Keratinocyte (primary cell): ENCODE measurements around the gene SLC6A17. TPM values are rescaled to one million over a fixed set of nuclear protein-coding genes. Genes with fewer than 3 reads are reported as not detected.

Experiments
- DNase-seq: peaks from one replicate; pipeline ENCODE4 v3.0.0-alpha.2; 2011; ENCODE audit warnings: low read depth, missing footprints, low spot score
- FAIRE-seq: peaks from 2 replicates; lab custom pipeline; 2011; peaks lifted over from hg19 to GRCh38; lab: Jason Lieb, UNC
- H2AFZ ChIP-seq: 2 replicates; pipeline ENCODE4 v1.6.0; 2012; ENCODE audit warnings: low read length, control low read depth, inconsistent platforms; ENCODE audit not compliant: control insufficient read depth
- H3K27ac ChIP-seq: 2 replicates; pipeline ENCODE4 v1.5.1; 2011; ENCODE audit warnings: low read length; ENCODE audit not compliant: control insufficient read depth, insufficient read depth
- H3K27me3 ChIP-seq: 3 replicates; pipeline ENCODE4 v1.6.0; 2011; ENCODE audit warnings: low read length; ENCODE audit not compliant: control insufficient read depth, insufficient read depth; ENCODE audit errors: extremely low read depth
- H3K36me3 ChIP-seq, 2 experiments: 2 replicates in 1 of 2; 3 replicates in 1 of 2; pipeline ENCODE4 v1.5.1; 2011; ENCODE audit warnings: low read length in 2 of 2, mild to moderate bottlenecking in 1 of 2; ENCODE audit not compliant: control insufficient read depth in 2 of 2, insufficient read depth in 2 of 2; ENCODE audit errors: extremely low read depth in 1 of 2
- H3K4me1 ChIP-seq: 3 replicates; pipeline ENCODE4 v1.5.1; 2011; ENCODE audit warnings: low read length; ENCODE audit not compliant: control insufficient read depth, insufficient read depth; ENCODE audit errors: extremely low read depth
- H3K4me2 ChIP-seq: 3 replicates; pipeline ENCODE4 v1.6.0; 2011; ENCODE audit warnings: low read depth, low read length; ENCODE audit not compliant: control insufficient read depth, insufficient read depth; ENCODE audit errors: extremely low read depth
- H3K4me3 ChIP-seq, 3 experiments: fragments of 200-600 bp in 1 of 3; sonication (generic) in 1 of 3; 2 replicates in 2 of 3; 3 replicates in 1 of 3; pipeline ENCODE4 v1.5.1; 2011 to 2016; ENCODE audit warnings: low read length in 3 of 3, mild to moderate bottlenecking in 3 of 3, control low read depth in 2 of 3, inconsistent platforms in 1 of 3, low read depth in 1 of 3, mixed read lengths in 1 of 3, mixed run types in 1 of 3, moderate library complexity in 1 of 3; ENCODE audit not compliant: control insufficient read depth in 2 of 3, insufficient read depth in 2 of 3; ENCODE audit errors: extremely low read depth in 1 of 3
- H3K79me2 ChIP-seq: 2 replicates; pipeline ENCODE4 v1.6.0; 2012; ENCODE audit warnings: low read length; ENCODE audit not compliant: control insufficient read depth, insufficient read depth
- H3K9ac ChIP-seq: 3 replicates; pipeline ENCODE4 v1.6.0; 2011; ENCODE audit warnings: low read length; ENCODE audit not compliant: control insufficient read depth, insufficient read depth; ENCODE audit errors: extremely low read depth
- H3K9me1 ChIP-seq: 3 replicates; pipeline ENCODE4 v1.6.0; 2011; ENCODE audit warnings: low read length; ENCODE audit not compliant: control insufficient read depth, insufficient read depth; ENCODE audit errors: extremely low read depth
- H3K9me3 ChIP-seq: 2 replicates; pipeline ENCODE4 v1.5.1; 2012; ENCODE audit warnings: low read depth, low read length; ENCODE audit not compliant: control insufficient read depth
- H4K20me1 ChIP-seq: 3 replicates; pipeline ENCODE4 v1.6.0; 2011; ENCODE audit warnings: low read length; ENCODE audit not compliant: control insufficient read depth, insufficient read depth; ENCODE audit errors: extremely low read depth
- EZH2 ChIP-seq: IDR thresholded peaks from one replicate; pipeline ENCODE4 v1.6.1; 2012; ENCODE audit warnings: inconsistent platforms, mild to moderate bottlenecking, low read length, moderate library complexity
- dilution Hi-C: fragments of 300-500 bp; cut with MboI; formaldehyde crosslinking; loops from one replicate; pipeline ENCODE4 v1.7.0; 2020; ENCODE audit warnings: low sequenced_read_pairs; ENCODE audit not compliant: extremely low pct_ligation_motif_present
- polyA plus RNA-seq, 5 experiments: library from polyadenylated mRNA; depleted of rRNA in 3 of 5; stranded (reverse) in 3 of 5; stranded (forward) in 1 of 5; unstranded in 1 of 5; fragments of >200 nt; gene quantifications; 1 replicate in 1 of 5; 2 replicates in 3 of 5; 3 replicates in 1 of 5; pipeline versions ENCODE4 v1.2.1 to v1.2.3, GENCODE V29; 2011 to 2012; ENCODE audit warnings: missing spikeins in 2 of 5, low read depth in 1 of 5, low replicate concordance in 1 of 5
- TF ChIP-seq, protein P1 (sequence below), 3 experiments: IDR thresholded peaks in 1 of 3; conservative IDR thresholded peaks in 1 of 3; optimal IDR thresholded peaks in 1 of 3; 2 replicates in 2 of 3; 3 replicates in 1 of 3; pipeline versions ENCODE3 to v1.5.1; 2011; ENCODE audit warnings: low read length in 3 of 3, mild to moderate bottlenecking in 3 of 3, moderate library complexity in 2 of 3, control low read depth in 1 of 3, inconsistent platforms in 1 of 3; ENCODE audit not compliant: insufficient read depth in 2 of 3; ENCODE audit errors: extremely low read depth in 1 of 3

Gene SLC6A17
- polyA plus RNA-seq, 1 donor (not counting 4 experiments of a cell fraction or from before 2014, with no cell fraction given) = 0.25 TPM

DNA sequence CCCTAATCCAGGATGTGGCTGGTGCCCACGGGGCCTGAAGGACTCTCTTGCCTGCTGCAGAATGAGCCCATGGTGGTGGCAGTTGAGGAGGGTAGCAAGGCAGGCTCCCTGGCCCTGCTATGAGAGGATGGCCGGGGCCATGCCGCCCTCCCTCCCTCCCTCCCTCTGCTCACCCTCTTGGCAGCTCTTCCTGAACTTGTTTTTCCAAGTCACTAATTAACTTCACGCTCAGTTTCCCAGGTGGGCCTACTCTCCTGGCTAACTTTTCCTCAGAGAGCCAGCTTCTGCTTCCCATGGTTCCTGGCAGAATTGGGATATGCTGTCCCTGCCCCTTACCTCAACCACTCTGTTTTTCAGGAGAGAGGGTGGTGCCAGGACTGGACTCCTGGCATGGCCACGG, 70.0 kb downstream of the SLC6A17 start:
- dilution Hi-C loops = no loop called here
- Histone ChIP-seq H3K27me3 (no peaks in the 10 kb centered on the region), H3K4me2 (no peak overlapping the region), H2AFZ (no peak overlapping the region), H3K27ac (no peak overlapping the region), H3K79me2 (no peaks in the 10 kb centered on the region), H3K36me3 (peaks cover 0 to 1% of the 10 kb centered on the region in 2 experiments), H3K9me1 (no peaks in the 10 kb centered on the region), H4K20me1 (no peaks in the 10 kb centered on the region), H3K4me3 (no peak overlapping the region), H3K4me1 (no peaks in the 10 kb centered on the region), H3K9me3 (no peaks in the 10 kb centered on the region), H3K9ac (no peak overlapping the region)
- FAIRE-seq = no peak
- no peak for DNase-seq
- TF ChIP-seq EZH2 = no peak
- TF ChIP-seq, protein P1, sequence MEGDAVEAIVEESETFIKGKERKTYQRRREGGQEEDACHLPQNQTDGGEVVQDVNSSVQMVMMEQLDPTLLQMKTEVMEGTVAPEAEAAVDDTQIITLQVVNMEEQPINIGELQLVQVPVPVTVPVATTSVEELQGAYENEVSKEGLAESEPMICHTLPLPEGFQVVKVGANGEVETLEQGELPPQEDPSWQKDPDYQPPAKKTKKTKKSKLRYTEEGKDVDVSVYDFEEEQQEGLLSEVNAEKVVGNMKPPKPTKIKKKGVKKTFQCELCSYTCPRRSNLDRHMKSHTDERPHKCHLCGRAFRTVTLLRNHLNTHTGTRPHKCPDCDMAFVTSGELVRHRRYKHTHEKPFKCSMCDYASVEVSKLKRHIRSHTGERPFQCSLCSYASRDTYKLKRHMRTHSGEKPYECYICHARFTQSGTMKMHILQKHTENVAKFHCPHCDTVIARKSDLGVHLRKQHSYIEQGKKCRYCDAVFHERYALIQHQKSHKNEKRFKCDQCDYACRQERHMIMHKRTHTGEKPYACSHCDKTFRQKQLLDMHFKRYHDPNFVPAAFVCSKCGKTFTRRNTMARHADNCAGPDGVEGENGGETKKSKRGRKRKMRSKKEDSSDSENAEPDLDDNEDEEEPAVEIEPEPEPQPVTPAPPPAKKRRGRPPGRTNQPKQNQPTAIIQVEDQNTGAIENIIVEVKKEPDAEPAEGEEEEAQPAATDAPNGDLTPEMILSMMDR (optimal IDR thresholded peaks at IDR 0.05 in 1 of 3, IDR thresholded peaks at IDR 0.05 in 1 of 3, conservative IDR thresholded peaks at IDR 0.05 in 1 of 3; ENCODE audit: extremely low read depth in 1 of 3, insufficient read depth in 2 of 3, low read length in 3 of 3) = no peak

DNA sequence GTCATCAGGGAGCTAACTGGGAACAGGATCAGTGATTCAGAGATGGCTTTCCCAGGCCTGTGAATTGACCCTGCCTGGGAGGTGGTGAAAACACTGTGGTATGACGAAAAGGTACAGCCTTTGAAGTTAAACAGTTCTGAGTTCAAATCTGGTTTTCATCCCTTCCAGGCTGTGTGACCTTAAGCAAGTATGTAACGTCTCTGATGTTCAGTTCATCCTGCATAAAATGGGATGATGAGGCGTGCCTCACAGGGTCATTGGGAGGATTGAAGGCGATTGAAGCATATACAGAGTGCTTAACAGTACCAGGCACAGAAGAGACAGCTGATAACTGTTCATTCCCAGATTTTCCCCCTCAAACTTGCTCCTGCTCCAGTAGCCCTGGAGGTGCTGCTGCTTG, 70.8 kb downstream of the SLC6A17 start:
- H3K9ac ChIP-seq = no peak overlapping the region
- no peaks in the 10 kb centered on the region for H3K4me1 ChIP-seq
- H3K4me2 ChIP-seq = no peak overlapping the region
- DNase-seq = no peak
- dilution Hi-C loops = no loop called here
- TF ChIP-seq EZH2 = no peak
- TF ChIP-seq, protein P1 (optimal IDR thresholded peaks at IDR 0.05 in 1 of 3, IDR thresholded peaks at IDR 0.05 in 1 of 3, conservative IDR thresholded peaks at IDR 0.05 in 1 of 3; ENCODE audit: extremely low read depth in 1 of 3, insufficient read depth in 2 of 3, low read length in 3 of 3) = no peak
- H3K36me3 ChIP-seq = peaks cover 0 to 1% of the 10 kb centered on the region in 2 experiments
- H2AFZ ChIP-seq = no peak overlapping the region
- H4K20me1 ChIP-seq = no peaks in the 10 kb centered on the region
- H3K9me3 ChIP-seq = no peaks in the 10 kb centered on the region
- H3K27me3 ChIP-seq = no peaks in the 10 kb centered on the region
- no peak overlapping the region for H3K4me3 ChIP-seq
- FAIRE-seq = no peak
- no peaks in the 10 kb centered on the region for H3K79me2 ChIP-seq
- H3K27ac ChIP-seq = no peak overlapping the region
- H3K9me1 ChIP-seq = no peaks in the 10 kb centered on the region
